Endothelial cell of umbilical vein (primary cell): ENCODE measurements around the gene BMP8B. TPM values are rescaled to one million over a fixed set of nuclear protein-coding genes. Genes with fewer than 3 reads are reported as not detected.

Source experiments
- BruUV-seq: library from RNA; stranded (reverse); fragments of 400-500 nt; replicated peaks from 2 replicates; lab custom pipeline; 2021; lab: Mats Ljungman, UMichigan
- CTCF ChIA-PET: fragments of 300-600, 350-600 bp; sonication (Branson Sonifier 250); formaldehyde crosslinking; loops from one replicate; lab custom pipeline; 2021; ENCODE audit warnings: antibody characterized with exemption, inconsistent platforms; lab: Charles Lee
- POLR2A ChIA-PET: fragments of 300-600, 350-600 bp; sonication (Branson Sonifier 250); formaldehyde crosslinking; loops from one replicate; lab custom pipeline; 2021; ENCODE audit warnings: antibody characterized with exemption, inconsistent platforms; lab: Charles Lee
- DNase-seq: peaks from one replicate; pipeline ENCODE4 v3.0.0-alpha.2; 2011; ENCODE audit warnings: low read depth, low spot score
- FAIRE-seq: peaks from 2 replicates; lab custom pipeline; 2011; peaks lifted over from hg19 to GRCh38; lab: Jason Lieb, UNC
- H2AFZ ChIP-seq: 2 replicates; pipeline ENCODE4 v1.6.0; 2012; ENCODE audit warnings: low read depth, low read length, control low read depth, inconsistent platforms
- H3K27ac ChIP-seq: 2 replicates; pipeline ENCODE4 v1.5.1; 2011; ENCODE audit warnings: low read depth, mild to moderate bottlenecking, control low read depth, low read length, moderate library complexity; ENCODE audit not compliant: insufficient read depth
- H3K27me3 ChIP-seq, 2 experiments: 2 replicates each; pipeline versions ENCODE4 v1.6.0 to v1.6.1; 2011; ENCODE audit warnings: low read length in 2 of 2, mixed read lengths in 1 of 2; ENCODE audit not compliant: control insufficient read depth in 2 of 2, insufficient read depth in 2 of 2
- H3K36me3 ChIP-seq, 2 experiments: 2 replicates in 1 of 2; 3 replicates in 1 of 2; pipeline ENCODE4 v1.5.1; 2011; ENCODE audit warnings: low read length in 2 of 2, mild to moderate bottlenecking in 1 of 2, moderate library complexity in 1 of 2; ENCODE audit not compliant: control insufficient read depth in 2 of 2, insufficient read depth in 2 of 2; ENCODE audit errors: extremely low read depth in 1 of 2
- H3K4me1 ChIP-seq: 3 replicates; pipeline ENCODE4 v1.5.1; 2011; ENCODE audit warnings: mild to moderate bottlenecking, low read length; ENCODE audit not compliant: control insufficient read depth, insufficient read depth; ENCODE audit errors: extremely low read depth
- H3K4me2 ChIP-seq: 2 replicates; pipeline ENCODE4 v1.6.1; 2011; ENCODE audit warnings: low read length, control low read depth, mixed read lengths; ENCODE audit not compliant: insufficient read depth
- H3K4me3 ChIP-seq, 3 experiments: fragments of 200-600 bp in 1 of 3; sonication (generic), shearing (Covaris generic) in 1 of 3; replicated peaks in 1 of 3; 2 replicates each; pipeline ENCODE4 v1.5.1; 2011 to 2016; ENCODE audit warnings: control low read depth in 3 of 3, low read length in 3 of 3, mild to moderate bottlenecking in 2 of 3, inconsistent platforms in 1 of 3, low read depth in 1 of 3, moderate library complexity in 1 of 3; ENCODE audit not compliant: insufficient read depth in 1 of 3
- H3K79me2 ChIP-seq: 2 replicates; pipeline ENCODE4 v1.6.0; 2012; ENCODE audit warnings: low read length, inconsistent platforms; ENCODE audit not compliant: control insufficient read depth, insufficient read depth
- H3K9ac ChIP-seq: replicated peaks from 2 replicates; pipeline ENCODE3; 2011; ENCODE audit warnings: low read length, control low read depth; ENCODE audit not compliant: insufficient read depth; ENCODE audit errors: extremely low read depth
- H3K9me1 ChIP-seq: replicated peaks from 3 replicates; pipeline ENCODE4 v1.6.0; 2011; ENCODE audit warnings: mild to moderate bottlenecking, low read length; ENCODE audit not compliant: control insufficient read depth, insufficient read depth; ENCODE audit errors: extremely low read depth
- H3K9me3 ChIP-seq: replicated peaks from 2 replicates; pipeline ENCODE4 v1.5.1; 2012; ENCODE audit warnings: low read length, inconsistent platforms; ENCODE audit not compliant: control insufficient read depth, insufficient read depth
- H4K20me1 ChIP-seq: replicated peaks from 2 replicates; pipeline ENCODE3; 2011; ENCODE audit warnings: mild to moderate bottlenecking, low read length; ENCODE audit not compliant: control insufficient read depth, insufficient read depth; ENCODE audit errors: extremely low read depth
- CTCF ChIP-seq, 2 donors: IDR thresholded peaks; 1 replicate in 1 of 2; 2 replicates in 1 of 2; pipeline ENCODE4 v1.5.1; 2011; ENCODE audit warnings: low read length in 2 of 2, mild to moderate bottlenecking in 2 of 2, moderate library complexity in 2 of 2, control low read depth in 1 of 2, inconsistent platforms in 1 of 2, low read depth in 1 of 2; ENCODE audit not compliant: insufficient read depth in 1 of 2; ENCODE audit errors: extremely low read depth in 1 of 2
- EZH2 ChIP-seq: IDR thresholded peaks from 2 replicates; pipeline ENCODE4 v1.6.1; 2012; ENCODE audit warnings: borderline replicate concordance, low read depth, mild to moderate bottlenecking, moderate library complexity, low read length, inconsistent platforms; ENCODE audit not compliant: severe bottlenecking
- GATA2 ChIP-seq: IDR thresholded peaks from 2 replicates; pipeline ENCODE4 v1.7.0; 2011; ENCODE audit warnings: low read depth, mild to moderate bottlenecking, moderate library complexity, mixed read lengths, low read length; ENCODE audit not compliant: insufficient read length, insufficient read depth
- JUN ChIP-seq: IDR thresholded peaks from 2 replicates; pipeline ENCODE4 v1.6.1; 2011; ENCODE audit warnings: borderline replicate concordance, low read depth; ENCODE audit not compliant: insufficient read length, insufficient read depth
- MAX ChIP-seq: IDR thresholded peaks from 2 replicates; pipeline ENCODE4 v1.6.1; 2011; ENCODE audit not compliant: insufficient read depth, insufficient read length
- MYC ChIP-seq: IDR thresholded peaks from one replicate; pipeline ENCODE4 v1.6.1; 2011; ENCODE audit warnings: mild to moderate bottlenecking, low read depth, low read length
- POLR2A ChIP-seq: IDR thresholded peaks from 2 replicates; pipeline ENCODE4 v1.6.1; 2012; ENCODE audit warnings: low read depth, mild to moderate bottlenecking, control low read depth, low read length
- POLR2AphosphoS5 ChIP-seq: IDR thresholded peaks from 2 replicates; pipeline ENCODE4 v1.6.1; 2012; ENCODE audit warnings: low read depth, mild to moderate bottlenecking, control low read depth, low read length, moderate library complexity; ENCODE audit not compliant: insufficient read depth
- dilution Hi-C: fragments of 300-500 bp; cut with MboI; formaldehyde crosslinking; loops from one replicate; pipeline ENCODE4 v1.15.0; 2019; ENCODE audit warnings: low sequenced_read_pairs; ENCODE audit not compliant: extremely low pct_ligation_motif_present
- intact Hi-C: fragments of 100-400 bp; cut with micrococcal nuclease; formaldehyde crosslinking; loops from one replicate; pipeline ENCODE4 v1.10.0; 2022
- polyA plus RNA-seq, 4 experiments: library from polyadenylated mRNA; depleted of rRNA in 3 of 4; stranded (reverse) in 3 of 4; unstranded in 1 of 4; fragments of >200 nt; gene quantifications; 2 replicates each; pipeline versions ENCODE4 v1.2.1 to v1.2.3, GENCODE V29; 2011 to 2012; ENCODE audit warnings: missing spikeins in 1 of 4
- total RNA-seq: library from RNA; stranded (reverse); gene quantifications from 2 replicates; pipeline ENCODE4 v1.2.3, GENCODE V29; 2021

Gene BMP8B
- total and polyA plus RNA-seq, 2 donors (not counting 3 experiments of a cell fraction or from before 2014, with no cell fraction given): 0.07 TPM; not detected in 1

- Histone ChIP-seq H3K4me3 (no peak overlapping the region), H3K27ac (no peak overlapping the region), H3K27me3 (peaks cover 36 to 39% of the 10 kb centered on the region in 2 experiments), H4K20me1 (no peaks in the 10 kb centered on the region), H3K9me1 (no peaks in the 10 kb centered on the region), H2AFZ (no peak overlapping the region), H3K4me1 (no peaks in the 10 kb centered on the region), H3K9ac (no peak overlapping the region), H3K79me2 (no peaks in the 10 kb centered on the region), H3K9me3 (no peaks in the 10 kb centered on the region), H3K4me2 (no peak overlapping the region), H3K36me3 (no peaks in the 10 kb centered on the region)
- ChIA-PET POLR2A (no interaction called here), CTCF (interaction anchor here (0.7 to 3.5 kb wide), 4 partner anchors 12 to 107 kb away, joined by 3 to 24 read pairs (median 4); partner anchors contain the start of gene NT5C1A)
- TF ChIP-seq GATA2: no peak
- no peak for TF ChIP-seq CTCF (IDR thresholded peaks at IDR 0.05; ENCODE audit: extremely low read depth in 1 of 2, insufficient read depth in 1 of 2, low read depth in 1 of 2, low read length in 2 of 2)
- no peak for TF ChIP-seq EZH2
- TF ChIP-seq MYC: no peak
- no peak for TF ChIP-seq POLR2A
- TF ChIP-seq POLR2AphosphoS5: no peak
- no peak for TF ChIP-seq MAX
- TF ChIP-seq JUN: no peak
- DNase-seq (no peak), FAIRE-seq (no peak)
- no TSS peak for BruUV-seq
- intact Hi-C loops (no loop called here), dilution Hi-C loops (no loop called here)
Measured at GRCh38 chr1:39713557-39713956, 75.1 kb downstream of the BMP8B start.
